ENCODE data around the gene MDC1. TPM values are rescaled to one million over a fixed set of nuclear protein-coding genes. Genes with fewer than 3 reads are reported as not detected.
"Not testable (repeated sequence)": the region's sequence is repeated elsewhere in the genome, so short reads cannot be mapped to it uniquely, and the experiment has no call there.

MDC1 gene
- total and polyA plus RNA-seq, 10 donors = 7.8 to 47.7 (median 22.1) TPM

DNA sequence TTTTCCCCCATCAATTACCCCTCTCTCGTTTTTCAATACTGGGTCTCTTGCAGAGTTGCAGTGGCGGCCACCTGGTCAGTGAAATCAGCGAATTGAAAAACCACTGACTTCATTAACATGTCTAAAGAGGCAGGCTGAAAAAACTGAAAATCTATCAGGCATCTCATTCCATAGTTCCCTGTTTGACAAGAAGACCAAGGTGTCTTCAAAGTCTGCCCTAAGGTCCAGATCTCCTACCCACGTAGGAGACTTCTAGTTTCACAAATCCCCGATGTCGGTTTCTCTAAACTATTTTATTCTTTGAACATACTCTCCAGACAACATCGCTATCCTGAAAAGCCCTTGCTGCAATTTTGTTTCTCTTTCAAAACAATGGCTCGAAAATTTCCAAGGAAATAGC, 2.3 kb upstream of the MDC1 start:
- DNase-seq = peak; percentile 37
- TF ChIP-seq POLR2AphosphoS5 (IDR thresholded peaks at IDR 0.05) (no peak), POLR2A (IDR thresholded peaks at IDR 0.05) (no peak)
- TF ChIP-seq, protein P1, sequence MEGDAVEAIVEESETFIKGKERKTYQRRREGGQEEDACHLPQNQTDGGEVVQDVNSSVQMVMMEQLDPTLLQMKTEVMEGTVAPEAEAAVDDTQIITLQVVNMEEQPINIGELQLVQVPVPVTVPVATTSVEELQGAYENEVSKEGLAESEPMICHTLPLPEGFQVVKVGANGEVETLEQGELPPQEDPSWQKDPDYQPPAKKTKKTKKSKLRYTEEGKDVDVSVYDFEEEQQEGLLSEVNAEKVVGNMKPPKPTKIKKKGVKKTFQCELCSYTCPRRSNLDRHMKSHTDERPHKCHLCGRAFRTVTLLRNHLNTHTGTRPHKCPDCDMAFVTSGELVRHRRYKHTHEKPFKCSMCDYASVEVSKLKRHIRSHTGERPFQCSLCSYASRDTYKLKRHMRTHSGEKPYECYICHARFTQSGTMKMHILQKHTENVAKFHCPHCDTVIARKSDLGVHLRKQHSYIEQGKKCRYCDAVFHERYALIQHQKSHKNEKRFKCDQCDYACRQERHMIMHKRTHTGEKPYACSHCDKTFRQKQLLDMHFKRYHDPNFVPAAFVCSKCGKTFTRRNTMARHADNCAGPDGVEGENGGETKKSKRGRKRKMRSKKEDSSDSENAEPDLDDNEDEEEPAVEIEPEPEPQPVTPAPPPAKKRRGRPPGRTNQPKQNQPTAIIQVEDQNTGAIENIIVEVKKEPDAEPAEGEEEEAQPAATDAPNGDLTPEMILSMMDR (IDR thresholded peaks at IDR 0.05 in 8 of 11, conservative IDR thresholded peaks at IDR 0.05 in 3 of 11) = no peak
- Histone ChIP-seq H3K4me3 (peak overlapping the region; percentile 80 to 97 (median 94)), H3K4me1 (peaks cover 31 to 80% (median 70%) of the 10 kb centered on the region in 6 donors), H3K27me3 (replicated peaks in 1 of 7) (no peaks in the 10 kb centered on the region), H3K27ac (peak overlapping the region; percentile 76 to 99 (median 98)), H3K9me3 (no peaks in the 10 kb centered on the region), H3K36me3 (peaks cover 0 to 36% (median 22%) of the 10 kb centered on the region in 6 donors)
- 13 to 16% (median 16%) methylated on average over 8 of the region's 8 CpGs for WGBS, 5 donors
- intact Hi-C loops (cut with DNase I; ENCODE audit: low total_unique reads) = no loop called here

DNA sequence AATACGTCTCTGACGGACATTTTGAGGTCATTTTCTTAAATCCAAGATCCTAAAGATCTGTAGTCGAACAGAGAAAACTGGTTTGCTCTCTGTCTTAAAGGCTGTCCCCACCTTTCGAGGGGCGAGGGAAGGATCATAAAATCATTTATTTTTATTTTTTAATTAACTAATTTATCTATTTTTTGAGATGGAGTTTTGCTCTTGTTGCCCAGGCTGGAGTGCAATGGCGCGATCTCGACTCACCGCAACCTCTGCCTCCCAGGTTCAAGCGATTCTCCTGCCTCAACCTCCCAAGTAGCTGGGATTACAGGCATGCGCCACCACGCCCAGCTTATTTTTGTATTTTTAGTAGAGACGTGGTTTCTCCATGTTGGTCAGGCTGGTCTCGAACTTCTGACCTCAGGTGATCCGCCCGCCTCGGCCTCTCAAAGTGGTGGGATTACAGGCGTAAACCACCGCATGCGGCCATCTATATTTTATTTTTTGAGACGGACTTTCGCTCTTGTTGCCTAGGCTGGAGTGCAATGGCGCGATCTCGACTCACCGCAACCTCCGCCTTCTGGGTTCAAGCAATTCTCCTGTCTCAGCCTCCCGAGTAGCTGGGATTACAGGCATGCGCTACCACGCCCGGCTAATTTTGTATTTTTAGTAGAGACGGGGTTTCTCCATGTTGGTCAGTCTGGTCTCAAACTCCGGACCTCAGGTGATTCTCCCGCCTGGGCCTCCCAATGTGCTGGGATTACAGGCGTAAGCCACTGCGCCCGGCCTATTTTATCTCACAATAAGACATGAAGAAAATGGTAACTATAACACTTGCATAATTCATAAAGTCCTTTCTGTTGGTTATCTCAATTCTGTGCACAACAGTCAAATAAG, 1.0 kb upstream of the MDC1 start:
- H3K9me3 ChIP-seq; intact Hi-C loops (cut with DNase I; ENCODE audit: low total_unique reads); H3K27me3 ChIP-seq (replicated peaks in 1 of 7); DNase-seq: not testable (repeated sequence)
- Histone ChIP-seq H3K4me1 (peaks cover 25 to 70% (median 57%) of the 10 kb centered on the region in 6 donors), H3K36me3 (peaks cover 0 to 36% (median 19%) of the 10 kb centered on the region in 6 donors), H3K4me3 (peak overlapping the region; percentile 23 to 92 (median 49)), H3K27ac (peak overlapping the region; percentile 78 to 99 (median 97))
- 71 to 78% (median 77%) methylated on average over 36 to 37 of the region's 37 CpGs for WGBS, 5 donors

DNA sequence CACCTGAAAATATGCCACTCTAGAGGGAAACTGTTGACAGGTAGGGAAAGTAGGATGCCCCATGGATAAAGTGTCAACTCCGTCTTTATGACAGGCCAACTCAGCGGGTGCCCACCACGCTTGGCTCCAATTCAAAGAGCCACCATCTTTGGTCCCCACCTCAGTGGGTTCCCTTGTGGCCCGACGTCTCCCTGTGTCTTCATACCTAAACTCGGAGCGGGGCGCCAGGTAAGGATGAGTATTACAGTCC, 277 bp downstream of the MDC1 start:
- 1 to 7% (median 3%) methylated on average over 3 to 8 of the region's 8 CpGs for WGBS, 5 donors

DNA sequence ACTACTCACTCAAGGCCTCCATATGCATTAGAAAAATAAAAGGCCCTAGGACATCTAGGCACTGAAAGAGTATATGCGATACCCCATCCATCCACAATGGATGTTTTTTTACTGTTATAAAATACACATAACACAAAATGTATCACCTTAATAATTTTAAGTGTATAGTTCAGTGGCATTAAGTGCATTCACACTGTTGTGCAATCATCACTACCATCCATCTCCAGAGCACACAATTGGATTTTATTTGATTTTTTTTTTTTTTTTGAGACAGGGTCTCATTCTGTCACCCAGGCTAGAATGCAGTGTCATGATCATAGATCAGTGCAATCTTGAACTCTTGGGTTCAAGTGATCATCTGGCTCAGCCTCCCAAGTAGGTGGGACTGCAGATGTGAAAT, 2.8 kb downstream of the MDC1 start:
- WGBS, 5 donors = 97 to 100% (median 98%) methylated on average over 1 of the region's 1 CpG
- no peak for DNase-seq
- no peak overlapping the region for H3K4me3 ChIP-seq
- no peak overlapping the region for H3K27ac ChIP-seq
- H3K27me3 ChIP-seq (replicated peaks in 1 of 7) = no peaks in the 10 kb centered on the region
- TF ChIP-seq, protein P1 (IDR thresholded peaks at IDR 0.05 in 8 of 11, conservative IDR thresholded peaks at IDR 0.05 in 3 of 11) = no peak
- TF ChIP-seq POLR2A (IDR thresholded peaks at IDR 0.05) (no peak), POLR2AphosphoS5 (IDR thresholded peaks at IDR 0.05) (no peak)
- H3K9me3 ChIP-seq = no peaks in the 10 kb centered on the region
- intact Hi-C loops (cut with DNase I; ENCODE audit: low total_unique reads) = no loop called here
- H3K4me1 ChIP-seq = peaks cover 7 to 58% (median 33%) of the 10 kb centered on the region in 6 donors
- H3K36me3 ChIP-seq = peaks cover 0 to 61% (median 43%) of the 10 kb centered on the region in 6 donors

More for the DNA sequence above, 277 bp downstream of the MDC1 start:
- peak overlapping the region; percentile 48 to 92 (median 56) for H3K4me3 ChIP-seq
- H3K27ac ChIP-seq = peak overlapping the region; percentile 93 to 99 (median 97)
- intact Hi-C loops (cut with DNase I; ENCODE audit: low total_unique reads) = no loop called here
- no peak for DNase-seq
- TF ChIP-seq POLR2AphosphoS5 (IDR thresholded peaks at IDR 0.05) = no peak
- TF ChIP-seq, protein P1 (IDR thresholded peaks at IDR 0.05 in 8 of 11, conservative IDR thresholded peaks at IDR 0.05 in 3 of 11) = no peak
- TF ChIP-seq POLR2A (IDR thresholded peaks at IDR 0.05) = no peak
- H3K9me3 ChIP-seq = no peaks in the 10 kb centered on the region
- peaks cover 12 to 65% (median 44%) of the 10 kb centered on the region in 6 donors for H3K4me1 ChIP-seq
- H3K27me3 ChIP-seq (replicated peaks in 1 of 7) = no peaks in the 10 kb centered on the region
- H3K36me3 ChIP-seq = peaks cover 0 to 36% (median 25%) of the 10 kb centered on the region in 6 donors

Data from spleen (tissue), 11 donors.